ENCODE results near the gene MAFF.

- TF ChIP-seq GABPA (IDR thresholded peaks at IDR 0.05; ENCODE audit: low read depth) (no peak), CTCF (IDR thresholded peaks at IDR 0.05; ENCODE audit: insufficient read depth, low read length) (no peak), POLR2AphosphoS5 (IDR thresholded peaks at IDR 0.05; ENCODE audit: low read depth) (no peak), SPI1 (IDR thresholded peaks at IDR 0.05; ENCODE audit: borderline replicate concordance, low read depth) (no peak)
These were observed 17.8 kb downstream of the MAFF start for GRCh38 chr22:38219632-38220031.
